ENCODE measurements around the gene LSS. TPM values are rescaled to one million over a fixed set of nuclear protein-coding genes. Genes with fewer than 3 reads are reported as not detected.

LSS gene
- total and polyA plus RNA-seq, 2 experiments from 2014 or later, result 55.0 to 237 TPM

GRCh38 chr21:46205166-46205565 lies 23.4 kb downstream of the LSS start:
- Mint-ChIP-seq H3K27me3 (ENCODE audit: insufficient read depth, low read depth, poor library complexity) (peaks cover 6% of the 10 kb centered on the region), H3K27ac (no peak overlapping the region), H3K9me3 (no peaks in the 10 kb centered on the region), H3K36me3 (ENCODE audit: low read depth) (peaks cover 61% of the 10 kb centered on the region), H3K4me3 (no peak overlapping the region), H3K4me1 (peaks cover 4% of the 10 kb centered on the region)
- H4K20me1 ChIP-seq (replicated peaks; ENCODE audit: insufficient read depth), result 0 out of 2 replicates have a peak, but pooled peaks cover 10% of the 10 kb centered on the region
- peaks cover 29% of the 10 kb centered on the region for H3K36me3 ChIP-seq (ENCODE audit: insufficient read depth)
- TF ChIP-seq ZNF462 (CRISPR knock-in tag; IDR thresholded peaks at IDR 0.05) (no peak), REST (IDR thresholded peaks at IDR 0.05; ENCODE audit: unreplicated experiment) (no peak), EZH2 (IDR thresholded peaks at IDR 0.05; ENCODE audit: low read depth, unreplicated experiment) (no peak), JUNB (IDR thresholded peaks at IDR 0.05; ENCODE audit: unreplicated experiment) (no peak), CREB1 (CRISPR knock-in tag; IDR thresholded peaks at IDR 0.05; ENCODE audit: low read depth) (no peak), ZNF114 (CRISPR knock-in tag; IDR thresholded peaks at IDR 0.05) (no peak), CTCF (conservative IDR thresholded peaks at IDR 0.05; ENCODE audit: low read depth in 2 of 2) (no peak), STAT1 (IDR thresholded peaks at IDR 0.05; ENCODE audit: unreplicated experiment) (no peak), NANOG (IDR thresholded peaks at IDR 0.05; ENCODE audit: borderline replicate concordance) (no peak)
- no peak overlapping the region for H3K4me3 ChIP-seq
- DNase-seq (ENCODE audit: low spot score), result no peak
- no peaks in the 10 kb centered on the region for H3K9me2 ChIP-seq (ENCODE audit: insufficient read depth)
- ATAC-seq, result no peak
- no peaks in the 10 kb centered on the region for H3K27me3 ChIP-seq (ENCODE audit: insufficient read depth)
- H3K4me2 ChIP-seq, result no peak overlapping the region
- H2AFZ ChIP-seq, result no peak overlapping the region
- no peaks in the 10 kb centered on the region for H3K4me1 ChIP-seq (ENCODE audit: insufficient read depth)
- no peaks in the 10 kb centered on the region; the same call in 1 of the 2 replicates for H3K79me2 ChIP-seq (replicated peaks; ENCODE audit: insufficient read depth)
- H3F3A ChIP-seq (replicated peaks; ENCODE audit: low read depth), result no peaks in the 10 kb centered on the region
- no peak overlapping the region for H3K27ac ChIP-seq (ENCODE audit: low read depth)
